SW 1271 (cell line): ENCODE measurements around the gene BCAR1.
"Not testable (repeated sequence)": the region's sequence is repeated elsewhere in the genome, so short reads cannot be mapped to it uniquely, and the experiment has no call there.

Experiments
- DNase-seq, 2 experiments: peaks; one replicate each; lab custom pipeline; 2025; lab: John Stamatoyannopoulos, UW

The BCAR1 gene

GRCh38 chr16:75225092-75225491, 26.3 kb downstream of the BCAR1 start:
- DNase-seq = no peak

GRCh38 chr16:75224306-75225082, 26.9 kb downstream of the BCAR1 start:
- DNase-seq = no peak

- not testable (repeated sequence) for DNase-seq
Measured at GRCh38 chr16:75223129-75223528, 28.3 kb downstream of the BCAR1 start.

GRCh38 chr16:75222271-75222783, 29.1 kb downstream of the BCAR1 start:
- DNase-seq = no peak

GRCh38 chr16:75219838-75220237, 31.6 kb downstream of the BCAR1 start:
- no peak for DNase-seq

GRCh38 chr16:75219088-75219487, 32.3 kb downstream of the BCAR1 start:
- DNase-seq = no peak

- no peak for DNase-seq
Measured at GRCh38 chr16:75218256-75219076, 33.0 kb downstream of the BCAR1 start, which contains the start of gene CTRB1. CTRB1 (plus strand) TSS chr16:75218988; CDS start chr16:75219008, 20 bp downstream.

GRCh38 chr16:75217389-75217851, 34.0 kb downstream of the BCAR1 start:
- no peak for DNase-seq

GRCh38 chr16:75216576-75216975, 34.8 kb downstream of the BCAR1 start:
- no peak for DNase-seq

- no peak for DNase-seq
Measured at GRCh38 chr16:75216127-75216526, 35.3 kb downstream of the BCAR1 start.

GRCh38 chr16:75211286-75211685, 40.1 kb downstream of the BCAR1 start:
- DNase-seq = not testable (repeated sequence)

- no peak for DNase-seq
Measured at GRCh38 chr16:75209944-75210343, 41.5 kb downstream of the BCAR1 start.

- DNase-seq = not testable (repeated sequence)
Measured at GRCh38 chr16:75209514-75209913, 41.9 kb downstream of the BCAR1 start.

- no peak for DNase-seq
Measured at GRCh38 chr16:75208861-75209505, 42.4 kb downstream of the BCAR1 start.

GRCh38 chr16:75208242-75208825, 43.1 kb downstream of the BCAR1 start:
- no peak for DNase-seq

- DNase-seq = no peak
Measured at GRCh38 chr16:75207831-75208230, 43.6 kb downstream of the BCAR1 start.

GRCh38 chr16:75206749-75207451, 44.5 kb downstream of the BCAR1 start, which contains the start of gene CTRB2:
CTRB2 (minus strand) TSS chr16:75207161; CDS start chr16:75207141, 20 bp downstream.
- no peak for DNase-seq

- not testable (repeated sequence) for DNase-seq
Measured at GRCh38 chr16:75205961-75206748, 45.3 kb downstream of the BCAR1 start.

GRCh38 chr16:75205438-75205837, 46.0 kb downstream of the BCAR1 start:
- not testable (repeated sequence) for DNase-seq

- DNase-seq = not testable (repeated sequence)
Measured at GRCh38 chr16:75204905-75205304, 46.5 kb downstream of the BCAR1 start.
